ENCODE measurements around the gene MARCHF10. TPM values are rescaled to one million over a fixed set of nuclear protein-coding genes. Genes with fewer than 3 reads are reported as not detected.

Gene MARCHF10
- total RNA-seq, 1 experiment from 2014 or later, result not detected

DNA sequence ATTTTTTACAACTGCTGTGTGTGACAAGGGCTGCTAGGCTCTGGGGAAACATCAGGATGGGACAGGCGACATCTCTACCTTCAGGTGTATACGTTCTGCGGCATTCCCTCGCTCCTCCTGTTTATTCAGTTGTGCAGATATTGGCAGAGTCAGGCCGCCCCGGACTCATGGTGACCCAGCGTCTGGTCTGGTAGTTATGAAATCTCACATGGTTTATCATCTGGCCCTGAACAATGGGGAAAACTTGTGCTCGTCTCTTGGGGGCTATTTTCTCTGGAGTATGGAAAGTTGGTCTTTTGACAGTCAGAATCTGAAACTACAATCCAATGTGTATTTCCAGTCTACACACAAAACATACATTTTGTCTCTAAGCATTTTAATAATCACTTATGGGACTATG, 3.3 kb downstream of the MARCHF10 start:
- Mint-ChIP-seq H3K9me3 (ENCODE audit: unreplicated experiment) (no peaks in the 10 kb centered on the region), H3K36me3 (ENCODE audit: insufficient read depth, unreplicated experiment) (no peaks in the 10 kb centered on the region), H3K27ac (ENCODE audit: low read depth, unreplicated experiment) (no peak overlapping the region), H3K27me3 (ENCODE audit: insufficient read depth, unreplicated experiment) (no peaks in the 10 kb centered on the region), H3K4me1 (ENCODE audit: insufficient read depth, unreplicated experiment) (peaks cover 11% of the 10 kb centered on the region), H3K4me3 (ENCODE audit: unreplicated experiment) (no peak overlapping the region)
- intact Hi-C loops (cut with micrococcal nuclease), result no loop called here
- peak; percentile 70 for DNase-seq (ENCODE audit: unreplicated experiment)
- ChIA-PET POLR2A (interaction anchor here (0.9 to 1.6 kb wide), 4 partner anchors 16 to 26 kb away, joined by 4 to 6 read pairs (median 4); no protein-coding TSS in a partner anchor), CTCF (interaction anchor here (0.7 kb wide), 1 partner anchor 26 kb away, joined by 6 read pairs; no protein-coding TSS in a partner anchor)
- no TSS peak for BruUV-seq (replicated peaks)
- TF ChIP-seq, protein P1, sequence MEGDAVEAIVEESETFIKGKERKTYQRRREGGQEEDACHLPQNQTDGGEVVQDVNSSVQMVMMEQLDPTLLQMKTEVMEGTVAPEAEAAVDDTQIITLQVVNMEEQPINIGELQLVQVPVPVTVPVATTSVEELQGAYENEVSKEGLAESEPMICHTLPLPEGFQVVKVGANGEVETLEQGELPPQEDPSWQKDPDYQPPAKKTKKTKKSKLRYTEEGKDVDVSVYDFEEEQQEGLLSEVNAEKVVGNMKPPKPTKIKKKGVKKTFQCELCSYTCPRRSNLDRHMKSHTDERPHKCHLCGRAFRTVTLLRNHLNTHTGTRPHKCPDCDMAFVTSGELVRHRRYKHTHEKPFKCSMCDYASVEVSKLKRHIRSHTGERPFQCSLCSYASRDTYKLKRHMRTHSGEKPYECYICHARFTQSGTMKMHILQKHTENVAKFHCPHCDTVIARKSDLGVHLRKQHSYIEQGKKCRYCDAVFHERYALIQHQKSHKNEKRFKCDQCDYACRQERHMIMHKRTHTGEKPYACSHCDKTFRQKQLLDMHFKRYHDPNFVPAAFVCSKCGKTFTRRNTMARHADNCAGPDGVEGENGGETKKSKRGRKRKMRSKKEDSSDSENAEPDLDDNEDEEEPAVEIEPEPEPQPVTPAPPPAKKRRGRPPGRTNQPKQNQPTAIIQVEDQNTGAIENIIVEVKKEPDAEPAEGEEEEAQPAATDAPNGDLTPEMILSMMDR (IDR thresholded peaks at IDR 0.05; ENCODE audit: unreplicated experiment), result no peak

DNA sequence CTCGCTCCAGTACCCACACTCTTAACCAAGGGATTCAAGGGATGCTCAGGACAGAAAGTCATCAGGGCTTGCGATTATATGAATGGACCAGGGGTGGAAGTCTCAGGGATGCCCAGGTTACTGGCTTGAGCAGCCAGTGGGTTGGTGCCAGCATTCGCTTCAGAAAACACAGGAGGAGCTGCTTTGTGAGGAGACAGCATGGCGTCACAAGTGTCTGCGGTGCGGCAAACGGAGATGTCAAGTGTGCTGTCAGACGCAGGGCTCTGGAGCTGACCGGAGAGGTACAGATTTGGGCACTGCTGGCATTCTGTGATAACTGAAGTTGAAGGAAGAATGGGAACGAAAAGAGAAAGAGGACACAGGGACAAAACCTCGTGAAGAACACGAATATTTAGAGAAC, 4.1 kb downstream of the MARCHF10 start:
- Mint-ChIP-seq H3K9me3 (ENCODE audit: unreplicated experiment) (no peaks in the 10 kb centered on the region), H3K4me1 (ENCODE audit: insufficient read depth, unreplicated experiment) (peaks cover 11% of the 10 kb centered on the region), H3K4me3 (ENCODE audit: unreplicated experiment) (no peak overlapping the region), H3K36me3 (ENCODE audit: insufficient read depth, unreplicated experiment) (no peaks in the 10 kb centered on the region), H3K27me3 (ENCODE audit: insufficient read depth, unreplicated experiment) (no peaks in the 10 kb centered on the region), H3K27ac (ENCODE audit: low read depth, unreplicated experiment) (no peak overlapping the region)
- intact Hi-C loops (cut with micrococcal nuclease), result no loop called here
- ChIA-PET CTCF (interaction anchor here (0.7 kb wide), 1 partner anchor 25 kb away, joined by 6 read pairs; no protein-coding TSS in a partner anchor), POLR2A (interaction anchor here (1.6 kb wide), 1 partner anchor 25 kb away, joined by 6 read pairs; no protein-coding TSS in a partner anchor)
- BruUV-seq (replicated peaks), result no TSS peak
- DNase-seq (ENCODE audit: unreplicated experiment), result no peak
- TF ChIP-seq, protein P1 (IDR thresholded peaks at IDR 0.05; ENCODE audit: unreplicated experiment), result no peak

- no peak overlapping the region for H3K27ac Mint-ChIP-seq (ENCODE audit: low read depth, unreplicated experiment)
- TF ChIP-seq, protein P1 (IDR thresholded peaks at IDR 0.05; ENCODE audit: unreplicated experiment), result no peak
- DNase-seq (ENCODE audit: unreplicated experiment), result no peak
- ChIA-PET CTCF (no interaction called here), POLR2A (no interaction called here)
- H3K4me1 Mint-ChIP-seq (ENCODE audit: insufficient read depth, unreplicated experiment), result peaks cover 11% of the 10 kb centered on the region
- no TSS peak for BruUV-seq (replicated peaks)
- intact Hi-C loops (cut with micrococcal nuclease), result no loop called here
- no peaks in the 10 kb centered on the region for H3K9me3 Mint-ChIP-seq (ENCODE audit: unreplicated experiment)
- no peaks in the 10 kb centered on the region for H3K27me3 Mint-ChIP-seq (ENCODE audit: insufficient read depth, unreplicated experiment)
- no peak overlapping the region for H3K4me3 Mint-ChIP-seq (ENCODE audit: unreplicated experiment)
- no peaks in the 10 kb centered on the region for H3K36me3 Mint-ChIP-seq (ENCODE audit: insufficient read depth, unreplicated experiment)
Observed at GRCh38 chr17:62802561-62803205, 5.4 kb downstream of the MARCHF10 start.

DNA sequence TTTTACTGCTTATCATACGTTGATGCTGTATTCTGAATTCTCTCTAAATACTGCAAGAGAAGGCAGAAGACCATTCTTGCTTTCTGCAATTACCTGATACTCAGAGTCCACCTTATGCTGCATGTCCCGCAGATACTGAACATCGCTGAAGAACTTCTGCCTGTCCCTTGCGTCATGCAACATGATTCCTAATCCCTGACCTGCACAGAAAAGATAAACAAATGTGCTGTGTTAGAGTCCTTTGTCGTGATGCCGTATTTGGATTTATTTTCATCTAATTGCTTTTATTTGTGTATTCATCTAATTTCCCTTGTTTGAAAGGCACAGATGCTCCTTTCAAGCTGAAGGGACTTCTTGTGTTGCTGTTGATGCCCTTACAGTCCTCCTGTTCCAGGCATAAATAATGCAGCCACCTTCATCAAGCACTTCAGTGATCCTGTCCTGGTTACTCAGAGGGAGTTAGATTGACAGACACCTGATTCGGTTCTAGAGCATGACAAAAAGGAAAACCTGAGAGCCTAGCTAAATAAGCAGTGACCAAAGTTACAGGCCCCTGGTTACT, 6.5 kb downstream of the MARCHF10 start:
- peaks cover 11% of the 10 kb centered on the region for H3K4me1 Mint-ChIP-seq (ENCODE audit: insufficient read depth, unreplicated experiment)
- intact Hi-C loops (cut with micrococcal nuclease), result no loop called here
- no peak overlapping the region for H3K4me3 Mint-ChIP-seq (ENCODE audit: unreplicated experiment)
- no peaks in the 10 kb centered on the region for H3K9me3 Mint-ChIP-seq (ENCODE audit: unreplicated experiment)
- no peaks in the 10 kb centered on the region for H3K27me3 Mint-ChIP-seq (ENCODE audit: insufficient read depth, unreplicated experiment)
- no peak for DNase-seq (ENCODE audit: unreplicated experiment)
- no TSS peak for BruUV-seq (replicated peaks)
- ChIA-PET POLR2A (no interaction called here), CTCF (no interaction called here)
- no peak overlapping the region for H3K27ac Mint-ChIP-seq (ENCODE audit: low read depth, unreplicated experiment)
- TF ChIP-seq, protein P1 (IDR thresholded peaks at IDR 0.05; ENCODE audit: unreplicated experiment), result no peak
- no peaks in the 10 kb centered on the region for H3K36me3 Mint-ChIP-seq (ENCODE audit: insufficient read depth, unreplicated experiment)
